ENCODE measurements around the gene BRD3OS. TPM values are rescaled to one million over a fixed set of nuclear protein-coding genes. Genes with fewer than 3 reads are reported as not detected.

The BRD3OS gene
- total and polyA plus RNA-seq, 9 donors, result 7.8 to 10.5 (median 9.6) TPM

- DNase-seq, result peak; percentile 78
- Histone ChIP-seq H3K4me3 (ENCODE audit: low read length) (no peak overlapping the region), H3K4me1 (ENCODE audit: control insufficient read depth, insufficient read depth, low read length) (peaks cover 55% of the 10 kb centered on the region), H3K36me3 (ENCODE audit: control insufficient read depth, insufficient read depth, low read length) (no peaks in the 10 kb centered on the region), H3K27ac (ENCODE audit: low read length) (no peak overlapping the region), H3K27me3 (ENCODE audit: control insufficient read depth, insufficient read depth, low read length) (peaks cover 5% of the 10 kb centered on the region), H3K9me3 (replicated peaks; ENCODE audit: control insufficient read depth, low read depth, low read length) (no peaks in the 10 kb centered on the region)
- 4% methylated on average over 11 of the region's 11 CpGs for WGBS (ENCODE audit: insufficient coverage)
Observed at GRCh38 chr9:133994353-133995011, 30.8 kb upstream of the BRD3OS start.

DNA sequence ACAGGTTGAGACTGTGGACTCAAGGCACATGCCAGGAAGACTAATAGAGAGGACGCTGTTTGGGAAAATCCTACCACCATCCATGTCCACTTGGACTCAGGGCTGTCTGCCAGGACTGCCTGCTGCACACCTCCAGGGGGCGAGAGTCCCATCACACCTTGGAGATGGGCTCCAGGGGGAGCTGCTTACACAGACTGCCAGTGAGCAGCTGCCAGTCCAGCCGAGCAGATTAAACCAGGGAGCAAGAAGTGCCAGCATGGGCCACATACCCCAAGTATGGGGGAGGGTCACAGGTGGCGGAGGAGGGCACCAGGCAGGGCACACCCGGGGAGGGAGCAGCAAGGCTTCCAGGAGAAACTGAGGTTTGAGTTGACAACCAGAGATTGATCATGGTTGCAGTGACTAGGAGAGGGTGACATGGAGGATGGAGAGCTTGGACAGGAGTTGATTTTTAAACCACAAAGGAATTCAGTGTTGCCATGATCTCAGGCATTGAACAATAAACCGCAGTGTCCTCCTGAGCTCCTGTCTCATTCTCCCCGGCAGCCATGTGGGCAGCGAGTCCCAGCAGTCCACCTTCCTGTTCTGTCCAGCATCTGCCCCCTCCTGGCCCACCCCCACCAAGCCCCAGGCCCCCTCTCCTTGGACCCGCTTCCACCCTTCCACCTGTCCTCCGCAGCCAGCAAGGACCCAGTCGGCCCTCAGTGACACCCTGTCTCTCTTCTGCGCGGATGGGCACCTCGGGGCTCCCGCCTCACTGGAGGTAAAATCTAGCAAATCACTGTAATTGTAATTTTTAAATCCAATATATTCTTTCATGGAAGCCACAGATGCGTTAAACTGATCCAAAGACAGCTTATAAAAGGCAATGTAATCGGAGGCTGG, 30.0 kb upstream of the BRD3OS start:
- peaks cover 5% of the 10 kb centered on the region for H3K27me3 ChIP-seq (ENCODE audit: control insufficient read depth, insufficient read depth, low read length)
- H3K36me3 ChIP-seq (ENCODE audit: control insufficient read depth, insufficient read depth, low read length), result no peaks in the 10 kb centered on the region
- 74% methylated on average over 11 of the region's 17 CpGs for WGBS (ENCODE audit: insufficient coverage)

GRCh38 chr9:133996531-133997520, 28.5 kb upstream of the BRD3OS start:
- no peaks in the 10 kb centered on the region for H3K9me3 ChIP-seq (replicated peaks; ENCODE audit: control insufficient read depth, low read depth, low read length)
- H3K27ac ChIP-seq (ENCODE audit: low read length), result no peak overlapping the region
- 58% methylated on average over 22 of the region's 24 CpGs for WGBS (ENCODE audit: insufficient coverage)
- no peak for DNase-seq
- H3K36me3 ChIP-seq (ENCODE audit: control insufficient read depth, insufficient read depth, low read length), result no peaks in the 10 kb centered on the region
- no peak overlapping the region for H3K4me3 ChIP-seq (ENCODE audit: low read length)
- peaks cover 50% of the 10 kb centered on the region for H3K4me1 ChIP-seq (ENCODE audit: control insufficient read depth, insufficient read depth, low read length)
- no peaks in the 10 kb centered on the region for H3K27me3 ChIP-seq (ENCODE audit: control insufficient read depth, insufficient read depth, low read length)

More for the DNA sequence above, 30.0 kb upstream of the BRD3OS start:
- H3K4me1 ChIP-seq (ENCODE audit: control insufficient read depth, insufficient read depth, low read length), result peaks cover 56% of the 10 kb centered on the region
- no peak overlapping the region for H3K4me3 ChIP-seq (ENCODE audit: low read length)
- no peak overlapping the region for H3K27ac ChIP-seq (ENCODE audit: low read length)
- no peaks in the 10 kb centered on the region for H3K9me3 ChIP-seq (replicated peaks; ENCODE audit: control insufficient read depth, low read depth, low read length)
- DNase-seq, result no peak

DNA sequence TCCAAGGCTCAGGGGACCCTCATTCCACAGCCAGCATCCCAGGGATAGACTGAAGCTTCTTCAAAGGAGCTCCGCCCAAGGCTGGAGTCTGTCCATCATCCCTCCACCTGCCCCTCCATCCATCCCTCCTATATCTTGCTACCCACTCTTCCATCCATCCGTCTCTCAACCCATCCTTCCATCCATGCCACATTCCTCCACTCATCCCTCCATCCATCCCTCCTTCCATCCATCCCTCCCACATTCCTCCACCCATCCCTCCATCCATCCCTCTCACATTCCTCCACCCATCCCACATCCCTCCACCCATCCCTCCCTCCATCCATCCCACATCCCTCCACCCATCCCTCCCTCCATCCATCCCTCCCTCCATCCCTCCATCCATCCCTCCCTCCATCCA, 27.7 kb upstream of the BRD3OS start:
- WGBS (ENCODE audit: insufficient coverage), result 86% methylated on average over 2 of the region's 2 CpGs
- Histone ChIP-seq H3K4me1 (ENCODE audit: control insufficient read depth, insufficient read depth, low read length) (peaks cover 50% of the 10 kb centered on the region), H3K27ac (ENCODE audit: low read length) (no peak overlapping the region), H3K9me3 (replicated peaks; ENCODE audit: control insufficient read depth, low read depth, low read length) (no peaks in the 10 kb centered on the region), H3K27me3 (ENCODE audit: control insufficient read depth, insufficient read depth, low read length) (no peaks in the 10 kb centered on the region), H3K36me3 (ENCODE audit: control insufficient read depth, insufficient read depth, low read length) (no peaks in the 10 kb centered on the region), H3K4me3 (ENCODE audit: low read length) (no peak overlapping the region)
- DNase-seq, result no peak

DNA sequence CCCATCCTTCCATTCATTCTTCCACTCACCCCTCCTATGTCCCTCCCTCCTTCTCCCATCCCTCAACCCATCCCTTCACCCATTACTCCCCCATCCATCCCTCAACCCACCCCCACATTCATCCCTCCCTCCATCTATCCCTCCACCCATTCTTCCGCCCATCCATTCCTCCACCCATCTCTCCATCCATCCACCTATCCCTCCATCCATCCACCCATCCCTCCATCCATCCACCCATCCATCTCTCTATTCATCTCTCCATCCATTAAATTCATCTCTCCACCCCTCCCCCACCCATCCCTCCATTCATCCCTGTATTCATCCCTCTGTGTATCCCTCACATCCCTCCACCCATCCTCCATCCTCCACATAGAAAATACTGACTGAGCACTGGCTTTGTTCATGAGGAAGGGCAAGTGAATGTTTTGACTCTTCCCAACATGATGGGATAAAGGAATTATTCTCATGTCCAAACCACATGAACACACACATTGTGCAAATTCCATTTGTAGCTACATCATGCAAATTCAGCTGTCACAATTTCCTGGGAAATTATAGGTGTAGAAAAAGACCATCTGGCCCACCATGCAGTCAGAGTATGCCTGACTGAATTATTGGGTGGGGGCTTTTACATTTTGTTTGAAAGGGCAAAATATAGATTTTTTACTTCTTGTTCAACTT, 26.2 kb upstream of the BRD3OS start:
- Histone ChIP-seq H3K27me3 (ENCODE audit: control insufficient read depth, insufficient read depth, low read length) (no peaks in the 10 kb centered on the region), H3K27ac (ENCODE audit: low read length) (peak overlapping the region; percentile 81), H3K4me3 (ENCODE audit: low read length) (no peak overlapping the region), H3K36me3 (ENCODE audit: control insufficient read depth, insufficient read depth, low read length) (no peaks in the 10 kb centered on the region), H3K4me1 (ENCODE audit: control insufficient read depth, insufficient read depth, low read length) (peaks cover 46% of the 10 kb centered on the region), H3K9me3 (replicated peaks; ENCODE audit: control insufficient read depth, low read depth, low read length) (no peaks in the 10 kb centered on the region)
- peak; percentile 72 for DNase-seq
- 90% methylated on average over 1 of the region's 1 CpG for WGBS (ENCODE audit: insufficient coverage)

GRCh38 chr9:133999851-134000265, 25.4 kb upstream of the BRD3OS start:
- Histone ChIP-seq H3K4me3 (ENCODE audit: low read length) (no peak overlapping the region), H3K9me3 (replicated peaks; ENCODE audit: control insufficient read depth, low read depth, low read length) (no peaks in the 10 kb centered on the region), H3K27ac (ENCODE audit: low read length) (peak overlapping the region; percentile 81), H3K36me3 (ENCODE audit: control insufficient read depth, insufficient read depth, low read length) (no peaks in the 10 kb centered on the region), H3K4me1 (ENCODE audit: control insufficient read depth, insufficient read depth, low read length) (peaks cover 46% of the 10 kb centered on the region), H3K27me3 (ENCODE audit: control insufficient read depth, insufficient read depth, low read length) (no peaks in the 10 kb centered on the region)
- DNase-seq, result peak; percentile 88
- 56% methylated on average over 4 of the region's 6 CpGs for WGBS (ENCODE audit: insufficient coverage)

DNA sequence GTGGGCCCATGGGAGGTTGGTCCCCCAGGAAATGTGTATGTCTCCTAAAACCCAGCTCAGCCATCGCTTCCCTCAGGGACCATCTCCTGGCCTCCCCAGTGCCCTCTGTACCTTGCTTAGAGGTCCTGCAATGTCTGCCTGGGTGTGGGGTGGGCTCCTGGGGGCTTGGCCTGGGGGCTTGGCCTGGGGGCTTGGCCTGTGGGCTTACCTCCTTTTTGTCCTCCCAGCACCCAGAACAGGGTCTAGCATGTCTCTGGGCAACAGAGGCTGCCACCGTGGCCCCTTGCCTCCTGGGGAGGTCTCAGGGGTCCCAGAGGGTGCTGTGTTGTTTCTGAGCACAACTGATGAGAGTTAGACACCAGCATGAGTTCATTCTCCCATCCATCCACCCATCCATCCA, 22.5 kb upstream of the BRD3OS start:
- peaks cover 3% of the 10 kb centered on the region for H3K27me3 ChIP-seq (ENCODE audit: control insufficient read depth, insufficient read depth, low read length)
- no peak overlapping the region for H3K27ac ChIP-seq (ENCODE audit: low read length)
- H3K36me3 ChIP-seq (ENCODE audit: control insufficient read depth, insufficient read depth, low read length), result no peaks in the 10 kb centered on the region
- no peak for DNase-seq
- no peaks in the 10 kb centered on the region for H3K9me3 ChIP-seq (replicated peaks; ENCODE audit: control insufficient read depth, low read depth, low read length)
- peaks cover 44% of the 10 kb centered on the region for H3K4me1 ChIP-seq (ENCODE audit: control insufficient read depth, insufficient read depth, low read length)
- 100% methylated on average over 1 of the region's 2 CpGs for WGBS (ENCODE audit: insufficient coverage)
- no peak overlapping the region for H3K4me3 ChIP-seq (ENCODE audit: low read length)

- H3K4me1 ChIP-seq (ENCODE audit: control insufficient read depth, insufficient read depth, low read length), result peaks cover 44% of the 10 kb centered on the region
- H3K4me3 ChIP-seq (ENCODE audit: low read length), result no peak overlapping the region
- WGBS (ENCODE audit: insufficient coverage), result 85% methylated on average over 2 of the region's 2 CpGs
Observed at GRCh38 chr9:134003237-134003636, 22.0 kb upstream of the BRD3OS start.

GRCh38 chr9:134004131-134004873, 21.0 kb upstream of the BRD3OS start:
- Histone ChIP-seq H3K36me3 (ENCODE audit: control insufficient read depth, insufficient read depth, low read length) (no peaks in the 10 kb centered on the region), H3K9me3 (replicated peaks; ENCODE audit: control insufficient read depth, low read depth, low read length) (no peaks in the 10 kb centered on the region), H3K4me1 (ENCODE audit: control insufficient read depth, insufficient read depth, low read length) (peaks cover 44% of the 10 kb centered on the region), H3K4me3 (ENCODE audit: low read length) (no peak overlapping the region), H3K27ac (ENCODE audit: low read length) (peak overlapping the region; percentile 35), H3K27me3 (ENCODE audit: control insufficient read depth, insufficient read depth, low read length) (peaks cover 3% of the 10 kb centered on the region)
- peak; percentile 48 for DNase-seq
- 56% methylated on average over 20 of the region's 20 CpGs for WGBS (ENCODE audit: insufficient coverage)

More at GRCh38 chr9:134003237-134003636, 22.0 kb upstream of the BRD3OS start:
- Histone ChIP-seq H3K9me3 (replicated peaks; ENCODE audit: control insufficient read depth, low read depth, low read length) (no peaks in the 10 kb centered on the region), H3K36me3 (ENCODE audit: control insufficient read depth, insufficient read depth, low read length) (no peaks in the 10 kb centered on the region), H3K27me3 (ENCODE audit: control insufficient read depth, insufficient read depth, low read length) (peaks cover 3% of the 10 kb centered on the region), H3K27ac (ENCODE audit: low read length) (no peak overlapping the region)
- DNase-seq, result no peak

Data from muscle of leg (tissue), 11 donors.